ENCODE measurements around the gene MYO16. TPM values are rescaled to one million over a fixed set of nuclear protein-coding genes. Genes with fewer than 3 reads are reported as not detected.
A peak's percentile ranks its signal among the peaks of the same experiment; 100 is the strongest.
"Not testable (repeated sequence)": the region's sequence is repeated elsewhere in the genome, so short reads cannot be mapped to it uniquely, and the experiment has no call there.

The MYO16 gene
- total RNA-seq, 1 donor from 2014 or later, result 0.27 TPM

- DNase-seq (ENCODE audit: low spot score) (no peak), ATAC-seq (no peak)
- intact Hi-C loops (cut with DNase I), result no loop called here
Observed at GRCh38 chr13:108850691-108851090, 221.3 kb downstream of the MYO16 start.

- no peak for ATAC-seq
- no peak for DNase-seq (ENCODE audit: low spot score)
- intact Hi-C loops (cut with DNase I), result no loop called here
Observed at GRCh38 chr13:108851660-108852059, 222.2 kb downstream of the MYO16 start.

- intact Hi-C loops (cut with DNase I), result no loop called here
- no peak for DNase-seq (ENCODE audit: low spot score)
- no peak for ATAC-seq
Observed at GRCh38 chr13:108853031-108853430, 223.6 kb downstream of the MYO16 start.

GRCh38 chr13:108855737-108856387 is 226.5 kb downstream of the MYO16 start:
- intact Hi-C loops (cut with DNase I), result no loop called here
- ATAC-seq (no peak), DNase-seq (ENCODE audit: low spot score) (no peak)

- ATAC-seq (no peak), DNase-seq (ENCODE audit: low spot score) (no peak)
- intact Hi-C loops (cut with DNase I), result no loop called here
Observed at GRCh38 chr13:108858676-108859075, 229.3 kb downstream of the MYO16 start.

GRCh38 chr13:108859197-108860012 is 230.0 kb downstream of the MYO16 start:
- DNase-seq (ENCODE audit: low spot score), result no peak
- intact Hi-C loops (cut with DNase I), result no loop called here
- ATAC-seq, result no peak

GRCh38 chr13:108860418-108860817 is 231.0 kb downstream of the MYO16 start:
- ATAC-seq, result no peak
- no peak for DNase-seq (ENCODE audit: low spot score)
- intact Hi-C loops (cut with DNase I), result no loop called here

- no peak for ATAC-seq
- intact Hi-C loops (cut with DNase I), result no loop called here
Observed at GRCh38 chr13:108877300-108877699, 247.9 kb downstream of the MYO16 start.

GRCh38 chr13:108878732-108879131 is 249.3 kb downstream of the MYO16 start:
- no peak for ATAC-seq
- DNase-seq (ENCODE audit: low spot score), result no peak
- intact Hi-C loops (cut with DNase I), result no loop called here

More at GRCh38 chr13:108877300-108877699, 247.9 kb downstream of the MYO16 start:
- no peak for DNase-seq (ENCODE audit: low spot score)

GRCh38 chr13:108889324-108889984 is 260.0 kb downstream of the MYO16 start:
- ATAC-seq, result no peak
- no peak for DNase-seq (ENCODE audit: low spot score)
- intact Hi-C loops (cut with DNase I), result no loop called here

- ATAC-seq (no peak), DNase-seq (ENCODE audit: low spot score) (no peak)
- intact Hi-C loops (cut with DNase I), result no loop called here
Observed at GRCh38 chr13:108895220-108895704, 265.9 kb downstream of the MYO16 start.

GRCh38 chr13:108897955-108898354 is 268.5 kb downstream of the MYO16 start:
- intact Hi-C loops (cut with DNase I), result no loop called here

GRCh38 chr13:108902405-108903155 is 273.2 kb downstream of the MYO16 start:
- DNase-seq (ENCODE audit: low spot score), result no peak
- ATAC-seq, result peak; percentile 15
- intact Hi-C loops (cut with DNase I), result no loop called here

More at GRCh38 chr13:108897955-108898354, 268.5 kb downstream of the MYO16 start:
- no peak for ATAC-seq
- DNase-seq (ENCODE audit: low spot score), result no peak

- ATAC-seq (no peak), DNase-seq (ENCODE audit: low spot score) (no peak)
- intact Hi-C loops (cut with DNase I), result no loop called here
Observed at GRCh38 chr13:108903613-108904012, 274.2 kb downstream of the MYO16 start.

- intact Hi-C loops (cut with DNase I), result no loop called here
- no peak for DNase-seq (ENCODE audit: low spot score)
- no peak for ATAC-seq
Observed at GRCh38 chr13:108911807-108912206, 282.4 kb downstream of the MYO16 start.

GRCh38 chr13:108913731-108914130 is 284.3 kb downstream of the MYO16 start:
- not testable (repeated sequence) for DNase-seq (ENCODE audit: low spot score)

GRCh38 chr13:108915095-108915633 is 285.8 kb downstream of the MYO16 start:
- ATAC-seq (peak; percentile 67), DNase-seq (ENCODE audit: low spot score) (no peak)
- intact Hi-C loops (cut with DNase I), result no loop called here

More at GRCh38 chr13:108913731-108914130, 284.3 kb downstream of the MYO16 start:
- ATAC-seq; intact Hi-C loops (cut with DNase I): not testable (repeated sequence)

GRCh38 chr13:108915634-108916512 is 286.5 kb downstream of the MYO16 start:
- intact Hi-C loops (cut with DNase I), result no loop called here
- DNase-seq (ENCODE audit: low spot score) (peak; percentile 94), ATAC-seq (peak; percentile 97)

All from sciatic nerve (tissue), 2 donors.